ENCODE measurements around the gene CLDN18. TPM values are rescaled to one million over a fixed set of nuclear protein-coding genes. Genes with fewer than 3 reads are reported as not detected.

CLDN18 gene
- total and polyA plus RNA-seq, 2 donors (not counting 1 experiment from before 2014, with no cell fraction given): not detected

- Histone ChIP-seq H3K9me3 (ENCODE audit: control extremely low read depth in 1 of 3, control insufficient read depth in 2 of 3, insufficient read depth in 1 of 3, low read length in 2 of 3) (no peaks in the 10 kb centered on the region), H3K27ac (ENCODE audit: low read length in 2 of 2) (no peak overlapping the region), H3K9ac (ENCODE audit: low read length) (no peak overlapping the region), H3K27me3 (replicated peaks in 1 of 4; ENCODE audit: control extremely low read depth in 1 of 4, control insufficient read depth in 3 of 4, insufficient read depth in 4 of 4, low read length in 3 of 4) (peaks cover 0 to 4% (median 0%) of the 10 kb centered on the region in 4 experiments), H3K36me3 (replicated peaks in 1 of 2; ENCODE audit: control extremely low read depth in 1 of 2, control insufficient read depth in 1 of 2, extremely low read depth in 1 of 2, insufficient read depth in 2 of 2, low read length in 1 of 2) (no peaks in the 10 kb centered on the region), H3K4me3 (ENCODE audit: control extremely low read depth in 1 of 5, extremely low read depth in 1 of 5, insufficient read depth in 1 of 5, low read depth in 2 of 5, low read length in 4 of 5) (no peak overlapping the region), H3K4me2 (replicated peaks; ENCODE audit: low read depth, low read length, poor library complexity, severe bottlenecking) (no peak overlapping the region), H4K20me1 (ENCODE audit: control insufficient read depth, insufficient read depth, low read length, poor library complexity, severe bottlenecking) (no peaks in the 10 kb centered on the region), H3K79me2 (ENCODE audit: control insufficient read depth, insufficient read depth, low read length) (no peaks in the 10 kb centered on the region), H3K4me1 (ENCODE audit: control insufficient read depth in 2 of 2, insufficient read depth in 2 of 2, low read length in 2 of 2) (no peaks in the 10 kb centered on the region), H2AFZ (ENCODE audit: insufficient read depth, low read depth, low read length, poor library complexity, severe bottlenecking) (no peak overlapping the region)
- Mint-ChIP-seq H3K9me3 (ENCODE audit: insufficient read depth) (no peaks in the 10 kb centered on the region), H3K4me3 (no peak overlapping the region), H3K27me3 (peaks cover 33% of the 10 kb centered on the region), H3K27ac (no peak overlapping the region), H3K4me1 (no peaks in the 10 kb centered on the region)
- POLR2A ChIA-PET: no interaction called here
- DNase-seq (peak; percentile 6), ATAC-seq (ENCODE audit: low read depth) (no peak)
- CTCF ChIA-PET: no interaction called here
- intact Hi-C loops (cut with micrococcal nuclease): no loop called here
- WGBS (ENCODE audit: insufficient coverage): 58% methylated on average over 4 of the region's 8 CpGs
- no peak for TF ChIP-seq EZH2 (IDR thresholded peaks at IDR 0.05; ENCODE audit: borderline replicate concordance, insufficient read depth, low read depth, low read length, poor library complexity, severe bottlenecking)
- TF ChIP-seq, protein P1, sequence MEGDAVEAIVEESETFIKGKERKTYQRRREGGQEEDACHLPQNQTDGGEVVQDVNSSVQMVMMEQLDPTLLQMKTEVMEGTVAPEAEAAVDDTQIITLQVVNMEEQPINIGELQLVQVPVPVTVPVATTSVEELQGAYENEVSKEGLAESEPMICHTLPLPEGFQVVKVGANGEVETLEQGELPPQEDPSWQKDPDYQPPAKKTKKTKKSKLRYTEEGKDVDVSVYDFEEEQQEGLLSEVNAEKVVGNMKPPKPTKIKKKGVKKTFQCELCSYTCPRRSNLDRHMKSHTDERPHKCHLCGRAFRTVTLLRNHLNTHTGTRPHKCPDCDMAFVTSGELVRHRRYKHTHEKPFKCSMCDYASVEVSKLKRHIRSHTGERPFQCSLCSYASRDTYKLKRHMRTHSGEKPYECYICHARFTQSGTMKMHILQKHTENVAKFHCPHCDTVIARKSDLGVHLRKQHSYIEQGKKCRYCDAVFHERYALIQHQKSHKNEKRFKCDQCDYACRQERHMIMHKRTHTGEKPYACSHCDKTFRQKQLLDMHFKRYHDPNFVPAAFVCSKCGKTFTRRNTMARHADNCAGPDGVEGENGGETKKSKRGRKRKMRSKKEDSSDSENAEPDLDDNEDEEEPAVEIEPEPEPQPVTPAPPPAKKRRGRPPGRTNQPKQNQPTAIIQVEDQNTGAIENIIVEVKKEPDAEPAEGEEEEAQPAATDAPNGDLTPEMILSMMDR (IDR thresholded peaks at IDR 0.05): no peak
Measured at GRCh38 chr3:138051947-138052802, 42.2 kb downstream of the CLDN18 start.

DNA sequence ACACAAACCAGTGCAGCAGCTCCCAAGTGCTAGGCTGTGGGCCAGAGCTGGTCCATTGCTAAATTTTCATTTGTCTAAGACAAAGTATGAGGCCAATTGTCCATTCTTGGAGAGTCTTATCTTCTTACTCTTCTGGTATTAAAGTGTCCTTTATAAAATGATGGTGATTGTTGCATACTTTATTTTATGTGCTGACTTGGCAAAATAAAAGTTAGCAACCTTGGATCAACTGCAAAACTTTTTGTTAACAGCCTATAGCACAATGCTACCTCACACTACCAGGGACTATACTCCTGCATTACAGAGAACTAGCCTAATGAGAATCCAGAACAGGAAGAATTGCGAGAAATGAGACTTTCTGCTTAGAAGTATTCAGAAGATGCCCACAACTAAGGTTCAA lies 44.1 kb downstream of the CLDN18 start:
- Histone ChIP-seq H3K27me3 (replicated peaks in 1 of 4; ENCODE audit: control extremely low read depth in 1 of 4, control insufficient read depth in 3 of 4, insufficient read depth in 4 of 4, low read length in 3 of 4) (peaks cover 0 to 4% (median 0%) of the 10 kb centered on the region in 4 experiments), H3K9ac (ENCODE audit: low read length) (no peak overlapping the region), H3K27ac (ENCODE audit: low read length in 2 of 2) (no peak overlapping the region), H3K4me3 (ENCODE audit: control extremely low read depth in 1 of 5, extremely low read depth in 1 of 5, insufficient read depth in 1 of 5, low read depth in 2 of 5, low read length in 4 of 5) (no peak overlapping the region), H4K20me1 (ENCODE audit: control insufficient read depth, insufficient read depth, low read length, poor library complexity, severe bottlenecking) (no peaks in the 10 kb centered on the region), H2AFZ (ENCODE audit: insufficient read depth, low read depth, low read length, poor library complexity, severe bottlenecking) (no peak overlapping the region), H3K79me2 (ENCODE audit: control insufficient read depth, insufficient read depth, low read length) (no peaks in the 10 kb centered on the region), H3K4me1 (ENCODE audit: control insufficient read depth in 2 of 2, insufficient read depth in 2 of 2, low read length in 2 of 2) (no peaks in the 10 kb centered on the region), H3K9me3 (ENCODE audit: control extremely low read depth in 1 of 3, control insufficient read depth in 2 of 3, insufficient read depth in 1 of 3, low read length in 2 of 3) (no peaks in the 10 kb centered on the region), H3K4me2 (replicated peaks; ENCODE audit: low read depth, low read length, poor library complexity, severe bottlenecking) (no peak overlapping the region), H3K36me3 (replicated peaks in 1 of 2; ENCODE audit: control extremely low read depth in 1 of 2, control insufficient read depth in 1 of 2, extremely low read depth in 1 of 2, insufficient read depth in 2 of 2, low read length in 1 of 2) (no peaks in the 10 kb centered on the region)
- no peak overlapping the region for H3K4me3 Mint-ChIP-seq
- ChIA-PET CTCF (interaction anchor here (1.4 to 1.5 kb wide), 2 partner anchors 11 to 13 kb away, joined by 3 to 5 read pairs; no protein-coding TSS in a partner anchor), POLR2A (no interaction called here)
- intact Hi-C loops (cut with micrococcal nuclease): no loop called here
- no peaks in the 10 kb centered on the region for H3K4me1 Mint-ChIP-seq
- TF ChIP-seq, protein P1 (IDR thresholded peaks at IDR 0.05): no peak
- TF ChIP-seq EZH2 (IDR thresholded peaks at IDR 0.05; ENCODE audit: borderline replicate concordance, insufficient read depth, low read depth, low read length, poor library complexity, severe bottlenecking): no peak
- WGBS (ENCODE audit: insufficient coverage): no CpG with 5 or more reads among the region's 1 CpG
- no peak for ATAC-seq (ENCODE audit: low read depth)
- no peaks in the 10 kb centered on the region for H3K9me3 Mint-ChIP-seq (ENCODE audit: insufficient read depth)
- H3K27me3 Mint-ChIP-seq: peaks cover 28% of the 10 kb centered on the region
- H3K27ac Mint-ChIP-seq: no peak overlapping the region
- DNase-seq: no peak

Measured in B cell (primary cell).